Renal cortex interstitium (tissue), 11 donors: ENCODE results near the gene GAS2L3. TPM values are rescaled to one million over a fixed set of nuclear protein-coding genes. Genes with fewer than 3 reads are reported as not detected.

ENCODE experiments used
- DNase-seq, 11 donors: peaks; one replicate each; pipeline ENCODE4 v3.0.0-alpha.2; 2013; ENCODE audit warnings: low read depth in 9 of 11, low spot score in 4 of 11; ENCODE audit errors: extremely low read depth in 1 of 11
- polyA plus RNA-seq, 3 donors: library from polyadenylated mRNA; unstranded; fragments of 120-200 nt; gene quantifications; one replicate each; pipeline ENCODE4 v1.2.1, GENCODE V29; 2013; ENCODE audit not compliant: insufficient read length in 3 of 3

The GAS2L3 gene
- polyA plus RNA-seq, 3 donors: 20.2 to 23.1 (median 21.8) TPM

- no peak for DNase-seq
Observed at GRCh38 chr12:100643246-100643645, 69.8 kb downstream of the GAS2L3 start.

DNA sequence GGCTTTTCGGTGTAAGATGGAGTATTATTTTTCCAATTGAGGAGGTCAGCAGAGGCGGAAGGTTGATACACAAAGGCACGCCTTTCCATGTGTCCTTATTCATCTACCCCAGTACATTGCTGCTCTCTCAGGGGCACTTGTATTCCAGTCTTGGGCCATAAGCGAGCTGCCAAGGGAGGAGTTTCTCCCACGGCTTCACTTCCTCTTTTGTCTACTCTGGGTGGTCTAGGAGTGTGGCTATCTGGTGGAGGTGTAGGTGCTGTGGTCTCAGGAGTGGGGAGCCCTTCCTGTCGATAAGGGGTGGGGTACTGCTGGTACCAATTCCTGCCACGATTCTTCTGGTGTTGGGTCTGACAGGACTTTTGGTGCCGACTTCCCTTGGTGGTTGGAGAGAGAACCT is 73.4 kb downstream of the GAS2L3 start:
- DNase-seq: no peak

GRCh38 chr12:100651108-100651507 is 77.6 kb downstream of the GAS2L3 start:
- no peak for DNase-seq

- no peak for DNase-seq
Observed at GRCh38 chr12:100651694-100652093, 78.2 kb downstream of the GAS2L3 start.

GRCh38 chr12:100652488-100652887 is 79.0 kb downstream of the GAS2L3 start:
- DNase-seq: no peak

DNA sequence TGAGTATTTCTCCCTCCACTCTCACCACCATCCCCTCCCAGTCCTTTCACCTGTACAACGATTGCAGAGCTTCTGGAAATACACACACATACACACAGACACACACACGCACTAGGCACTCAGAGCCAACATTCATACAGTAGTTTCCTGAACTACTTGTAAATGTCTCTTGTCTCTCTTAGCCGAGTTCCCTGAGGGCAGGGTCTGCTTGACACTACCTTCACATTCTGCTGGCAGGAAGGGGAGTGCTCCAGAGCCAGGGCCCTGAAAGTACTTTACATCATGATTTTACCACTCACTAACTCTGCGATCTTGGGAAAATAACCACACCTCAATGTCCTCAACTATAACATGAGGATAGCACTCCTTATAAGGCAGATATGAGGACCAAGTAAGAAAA is 82.7 kb downstream of the GAS2L3 start:
- DNase-seq: no peak

GRCh38 chr12:100656856-100657255 is 83.4 kb downstream of the GAS2L3 start:
- DNase-seq: no peak

- DNase-seq: no peak
Observed at GRCh38 chr12:100661300-100661951, 87.9 kb downstream of the GAS2L3 start.

- no peak for DNase-seq
Observed at GRCh38 chr12:100666588-100666987, 93.1 kb downstream of the GAS2L3 start.

GRCh38 chr12:100668945-100669536 is 95.6 kb downstream of the GAS2L3 start:
- peak; percentile 21 to 55 (median 41) for DNase-seq

DNA sequence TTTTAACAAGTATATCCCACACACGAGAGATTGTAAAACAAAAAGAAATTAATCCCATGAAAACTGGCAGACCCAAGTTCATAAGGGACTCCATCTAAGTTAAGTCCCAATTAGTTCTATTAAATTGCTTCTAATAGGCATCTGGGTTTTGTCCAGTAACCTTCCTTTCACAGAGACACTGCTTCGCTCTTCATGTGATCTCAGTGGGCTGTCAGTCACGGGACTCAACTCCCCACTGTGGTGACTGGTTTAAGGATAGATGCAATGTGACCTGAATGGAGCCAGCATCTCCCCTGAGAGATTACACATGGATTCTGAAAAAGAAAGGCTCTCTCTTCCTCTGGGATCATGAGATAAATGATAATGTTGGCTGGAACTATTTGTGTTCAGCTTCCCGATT is 96.4 kb downstream of the GAS2L3 start:
- no peak for DNase-seq

DNA sequence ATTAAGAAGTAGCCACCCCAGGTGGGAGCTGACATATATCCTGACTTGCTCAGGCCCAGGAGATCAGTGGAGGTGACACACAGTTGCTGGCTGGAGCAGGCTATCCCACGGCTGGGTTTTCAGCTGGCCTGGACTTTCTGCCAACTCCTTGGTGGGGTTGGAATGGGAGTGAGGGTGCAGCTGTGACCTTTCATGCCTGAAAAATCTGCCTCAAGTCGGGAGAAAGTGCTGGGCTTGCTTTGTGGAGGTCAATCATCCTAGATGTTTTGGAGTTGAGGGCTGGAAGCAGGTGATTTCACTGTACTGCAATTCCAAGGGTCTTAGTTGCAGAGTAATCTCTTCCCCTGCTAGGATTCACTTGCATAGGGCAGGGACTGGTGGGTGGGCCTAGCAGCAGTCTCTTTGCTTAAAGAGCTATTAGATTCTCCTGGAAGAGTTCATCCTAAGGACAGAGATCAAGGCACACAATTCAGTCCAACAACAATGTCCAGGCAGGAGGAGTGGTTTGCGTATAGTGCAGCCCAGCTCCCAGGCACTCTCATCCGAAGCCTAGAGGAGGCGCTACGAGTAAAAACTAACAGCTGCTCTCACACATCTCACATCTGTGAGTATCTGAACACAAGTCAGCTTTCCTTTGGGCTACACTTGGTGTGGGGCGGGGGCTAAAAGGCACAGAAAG is 98.1 kb downstream of the GAS2L3 start:
- no peak for DNase-seq

DNA sequence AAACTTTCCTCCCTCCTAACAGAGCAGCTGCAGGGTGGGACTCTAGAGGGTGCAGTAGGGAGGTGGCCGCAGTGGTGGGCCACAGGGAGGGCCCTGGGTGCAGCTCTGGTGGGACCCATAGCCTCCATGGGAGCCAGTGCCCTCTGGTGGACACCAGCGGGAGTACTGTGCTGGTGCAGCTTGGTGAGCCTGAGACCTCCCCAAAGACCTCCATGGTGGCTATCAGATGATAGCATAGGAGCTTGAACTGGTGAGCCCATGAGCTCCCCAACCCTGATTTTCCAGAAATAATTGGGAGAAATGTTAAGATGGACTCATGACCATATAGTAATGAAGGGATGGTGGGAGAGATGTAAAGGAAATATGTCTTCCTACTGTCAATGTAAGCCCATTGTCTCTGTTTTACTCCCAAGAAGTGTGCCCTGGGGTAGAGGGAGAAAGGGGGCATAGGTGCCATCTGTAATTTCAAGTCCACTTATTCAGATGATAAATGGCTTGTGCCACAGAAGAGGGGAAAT is 98.7 kb downstream of the GAS2L3 start:
- DNase-seq: no peak

DNA sequence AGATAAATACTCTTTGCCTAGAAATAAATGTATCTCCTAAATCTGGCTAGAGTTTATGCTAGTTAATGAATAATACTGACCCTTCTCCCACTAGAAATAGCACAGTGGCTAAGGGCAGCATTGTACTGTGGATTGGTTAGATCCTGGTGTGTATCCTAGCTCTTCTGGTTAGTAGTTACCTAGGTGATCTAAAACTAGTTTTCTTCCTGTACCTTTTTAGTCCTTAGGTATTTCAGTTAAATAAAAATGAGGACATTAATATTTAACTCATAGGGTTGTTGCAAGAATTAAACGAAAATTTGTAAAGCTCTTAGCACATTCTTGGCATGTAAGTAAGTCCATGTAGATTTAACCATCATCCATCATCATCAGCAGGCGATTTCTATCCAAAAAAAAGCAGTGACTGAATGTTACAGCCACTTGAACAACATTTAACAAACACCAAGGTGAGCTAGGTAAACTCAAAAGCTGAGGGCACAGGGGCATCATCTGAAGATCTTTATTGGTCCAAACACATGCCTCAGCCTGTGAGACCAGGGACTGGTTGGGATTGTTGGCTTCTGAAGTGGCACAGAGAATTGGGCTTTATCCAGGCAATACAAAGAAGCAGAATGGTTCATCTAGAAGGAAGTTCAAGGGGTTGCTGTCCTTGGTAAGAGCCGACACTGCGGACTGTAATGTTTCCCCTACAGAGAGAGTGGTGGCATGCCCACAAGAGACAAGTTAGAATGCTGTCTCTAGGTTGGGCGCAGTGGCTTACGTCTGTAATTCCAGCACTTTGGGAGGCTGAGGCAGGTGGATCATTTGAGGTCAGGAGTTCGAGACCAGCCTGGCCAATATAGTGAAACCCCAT is 100.8 kb downstream of the GAS2L3 start:
- DNase-seq: no peak

Other genes with a start within 250 kb of the GAS2L3 start
- 1 to 10 TPM in 2 of 3 donors, under 1 TPM in 1; 0.23 to 1.2 (median 1.1) TPM for gene SLC17A8, start 216.6 kb upstream of the GAS2L3 start, polyA plus RNA-seq
- 10 to 100 TPM; 11.9 to 15.8 (median 15.5) TPM for gene NR1H4, start 99.8 kb upstream of the GAS2L3 start, polyA plus RNA-seq
- 1 to 10 TPM; 1.1 to 2.3 (median 2.0) TPM for gene ANO4, start 221.1 kb downstream of the GAS2L3 start, polyA plus RNA-seq